Iris pigment epithelial cell (primary cell): ENCODE results near the gene ACY1.
A peak's percentile ranks its signal among the peaks of the same experiment; 100 is the strongest.

ENCODE experiments used
- DNase-seq: peaks from one replicate; pipeline ENCODE4 v3.0.0-alpha.2; 2011; ENCODE audit warnings: low read depth

Gene ACY1

GRCh38 chr3:51963951-51964451 lies 19.3 kb upstream of the ACY1 start:
- no peak for DNase-seq

- DNase-seq = no peak
Measured at GRCh38 chr3:51964521-51964920, 18.8 kb upstream of the ACY1 start.

- DNase-seq = no peak
Measured at GRCh38 chr3:51966016-51966415, 17.3 kb upstream of the ACY1 start.

DNA sequence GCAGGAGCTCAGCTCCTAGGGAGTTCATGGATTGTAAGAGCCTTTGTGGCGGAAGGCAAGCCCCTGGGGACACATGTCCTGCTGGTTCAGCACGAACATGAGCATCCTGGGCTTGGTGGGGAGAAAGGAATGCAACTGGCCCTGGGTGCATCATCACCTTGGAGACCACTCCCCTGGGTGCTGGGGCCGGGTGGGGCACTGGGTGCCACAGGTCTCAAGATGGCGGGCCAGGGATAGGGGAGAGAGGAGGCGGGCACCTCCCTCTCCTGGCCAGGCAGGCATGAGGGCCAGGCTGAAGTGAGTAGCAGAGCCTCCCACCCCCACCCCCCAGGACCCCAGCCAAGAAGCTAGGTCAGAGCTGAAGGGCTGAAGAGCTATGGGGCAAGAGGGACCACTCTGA lies 16.8 kb upstream of the ACY1 start:
- no peak for DNase-seq

GRCh38 chr3:51966922-51967383 lies 16.4 kb upstream of the ACY1 start:
- no peak for DNase-seq

DNA sequence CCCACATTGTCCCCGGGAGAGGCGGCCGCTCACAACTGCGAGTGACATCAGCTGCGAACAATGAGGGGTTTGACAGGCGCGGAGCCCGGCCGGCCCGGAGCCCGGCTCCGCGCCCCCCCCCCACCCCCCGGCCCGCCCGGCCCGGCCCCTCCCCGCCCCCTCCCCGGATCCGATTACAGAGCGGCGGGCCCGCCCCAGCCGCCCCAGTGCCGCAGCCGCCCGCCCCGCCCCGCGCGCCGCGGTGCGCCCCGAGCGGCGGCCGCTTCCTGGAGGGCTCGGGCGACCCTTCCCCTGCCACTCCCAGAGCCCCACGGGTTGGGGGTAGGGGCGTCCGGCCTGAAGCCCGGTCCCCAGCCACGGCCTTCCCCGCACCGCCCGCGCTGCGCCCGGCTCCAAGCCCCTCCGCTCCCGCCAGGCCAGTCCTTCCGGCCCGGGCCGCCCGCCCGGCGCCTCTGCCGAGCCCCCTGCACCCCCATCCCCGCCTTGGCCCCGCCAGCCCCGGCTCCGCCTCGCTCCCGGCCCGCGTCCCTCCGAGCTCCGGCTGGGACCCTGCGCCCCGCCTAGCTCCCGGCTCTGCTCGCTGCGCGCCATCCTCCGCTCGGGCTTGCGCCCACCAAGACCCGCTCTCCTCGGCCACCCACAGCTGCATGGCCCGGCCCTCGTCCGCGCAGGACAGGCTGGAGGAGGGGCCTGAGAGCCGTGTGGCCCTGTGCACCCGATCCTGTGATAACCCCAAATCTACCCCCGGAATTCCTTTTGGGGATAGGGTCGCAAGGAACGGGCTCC lies 15.8 kb upstream of the ACY1 start, which contains the start of gene PCBP4:
Gene PCBP4, minus strand, starts transcription at position 71 of the 786 bp plus-strand sequence. CDS start 6,214 bp downstream, outside the sequence.
- DNase-seq = peak; percentile 24

- no peak for DNase-seq
Measured at GRCh38 chr3:51968170-51968775, 15.1 kb upstream of the ACY1 start.

DNA sequence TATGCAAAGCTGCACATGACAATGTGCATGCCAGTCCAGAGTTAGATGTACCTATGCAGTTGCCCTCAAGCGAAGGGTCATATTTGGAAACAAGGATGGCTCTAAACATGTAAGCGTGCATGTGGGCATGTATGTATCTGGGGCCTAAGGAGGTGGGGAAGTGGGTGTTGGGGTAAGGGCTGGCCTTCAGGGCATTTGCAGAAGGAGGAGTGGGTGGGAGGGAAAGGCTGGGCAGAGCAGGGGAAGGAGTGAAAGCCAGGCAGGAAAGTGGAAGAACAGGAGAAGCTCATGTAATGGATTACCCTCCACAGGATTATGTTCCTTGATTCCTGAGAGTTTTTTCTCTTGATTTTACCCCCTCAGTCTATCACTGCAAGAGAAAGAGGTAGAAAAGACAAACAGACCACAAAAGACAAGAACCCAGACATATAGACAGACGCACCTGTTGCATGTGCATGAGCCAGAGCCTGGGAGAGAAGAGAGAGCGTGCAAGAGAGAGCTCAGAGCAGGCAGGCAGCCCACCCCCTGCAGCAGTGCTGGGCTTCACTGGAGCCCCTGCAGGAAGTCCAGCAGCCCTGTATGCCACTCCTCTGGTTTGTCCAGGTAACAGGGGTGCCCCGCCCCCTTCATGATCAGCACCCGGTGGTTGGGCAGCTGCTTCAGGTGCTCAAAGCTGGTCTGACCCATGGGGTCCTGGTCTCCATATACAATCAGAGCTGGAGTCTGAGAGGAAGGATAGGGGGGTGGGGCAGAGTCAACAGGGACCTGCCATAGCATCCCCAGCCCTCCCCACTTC lies 14.3 kb upstream of the ACY1 start:
- no peak for DNase-seq

GRCh38 chr3:51969841-51970240 lies 13.5 kb upstream of the ACY1 start:
- no peak for DNase-seq

DNA sequence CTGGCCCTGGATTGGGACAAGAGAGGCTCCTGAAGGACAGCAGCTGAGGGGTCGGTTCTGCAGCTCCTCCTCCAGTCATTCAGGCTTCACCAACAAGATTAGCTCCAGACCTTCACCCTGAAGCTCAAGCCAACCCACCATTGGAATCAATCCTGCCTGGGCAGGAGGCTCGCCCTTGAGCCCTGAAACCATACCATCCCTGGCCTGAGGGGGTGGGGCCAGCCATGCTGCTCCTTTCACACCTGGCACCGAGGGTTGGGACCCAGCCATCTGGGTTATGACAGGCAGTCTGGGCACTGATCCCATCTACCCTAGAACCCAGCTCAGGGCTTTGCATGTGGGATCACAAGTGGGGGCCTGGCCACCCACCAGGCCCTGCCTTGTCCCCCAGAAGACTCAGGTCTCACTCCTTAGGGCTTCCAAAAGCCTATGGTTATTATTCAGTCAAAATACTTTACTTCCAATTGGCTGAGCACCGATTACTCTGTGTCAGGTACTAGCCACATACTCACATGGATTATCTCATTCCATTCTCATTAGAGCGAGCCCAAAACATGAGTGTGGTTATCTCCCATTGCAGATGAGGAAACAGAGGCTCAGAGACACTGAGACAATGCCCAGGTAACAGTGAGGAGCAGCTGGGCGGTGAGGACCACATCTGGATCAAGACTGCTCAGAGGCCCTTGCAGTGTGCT lies 12.6 kb upstream of the ACY1 start:
- DNase-seq = no peak

DNA sequence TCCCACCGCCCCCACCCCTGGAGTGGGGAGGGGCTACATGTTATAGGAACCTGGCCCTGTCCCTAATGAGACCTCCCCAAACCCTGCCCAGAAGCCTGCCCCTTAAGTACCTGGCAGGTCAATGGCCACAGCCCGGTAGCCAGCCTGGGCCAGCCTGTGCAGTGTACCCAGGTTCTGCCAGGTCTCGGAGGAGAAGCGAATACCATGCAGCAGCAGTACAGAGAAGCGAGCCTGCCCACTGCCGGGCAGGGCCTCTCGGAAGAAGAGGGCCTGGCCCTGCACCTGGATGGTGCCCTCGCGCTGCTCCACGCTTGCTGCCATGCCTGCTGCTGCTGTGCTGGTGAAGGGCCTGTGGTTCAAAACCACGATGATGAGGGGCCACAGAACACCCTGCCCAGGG lies 12.0 kb upstream of the ACY1 start:
- no peak for DNase-seq

DNA sequence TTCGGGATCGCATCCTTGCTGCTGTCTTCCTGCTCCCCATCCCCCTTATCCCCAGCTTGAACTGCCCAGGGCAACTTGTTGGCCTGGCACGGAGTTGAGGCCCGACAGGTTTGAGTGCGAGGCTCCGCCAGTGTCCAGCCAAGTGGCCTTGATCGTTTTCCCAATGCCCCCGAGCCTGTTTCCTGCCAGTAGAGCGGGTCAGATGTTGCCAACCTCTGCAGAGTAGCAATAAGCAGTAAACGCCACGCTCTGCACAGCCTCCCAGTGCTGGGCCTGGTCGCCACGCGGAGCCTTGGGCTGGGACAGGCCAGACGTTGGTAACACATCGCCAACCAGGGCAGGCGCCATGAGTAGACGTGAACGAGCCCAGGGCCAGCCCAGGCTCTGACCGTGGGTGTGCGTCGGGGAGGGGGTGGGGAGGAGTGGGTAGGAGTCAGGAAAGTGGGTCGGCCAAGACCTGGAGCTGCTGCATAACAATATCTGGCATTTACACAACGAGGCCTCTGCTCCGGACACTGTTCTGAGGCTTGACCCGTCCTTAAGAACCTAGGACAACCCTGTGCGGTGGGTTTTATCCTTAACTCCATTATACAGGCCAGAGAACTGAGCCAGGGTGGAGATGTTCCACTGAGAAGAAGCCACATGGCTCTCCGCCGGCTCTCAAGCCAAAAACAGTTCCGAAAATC lies 8.9 kb upstream of the ACY1 start:
- no peak for DNase-seq

GRCh38 chr3:51974963-51975851 lies 8.1 kb upstream of the ACY1 start, which contains the start of gene ABHD14A:
Gene ABHD14A, plus strand, starts transcription at chr3:51975064. Its CDS starts 72 bp downstream, at chr3:51975136.
- peak; percentile 62 for DNase-seq

GRCh38 chr3:51975852-51976549 lies 7.3 kb upstream of the ACY1 start:
- peak; percentile 59 for DNase-seq

DNA sequence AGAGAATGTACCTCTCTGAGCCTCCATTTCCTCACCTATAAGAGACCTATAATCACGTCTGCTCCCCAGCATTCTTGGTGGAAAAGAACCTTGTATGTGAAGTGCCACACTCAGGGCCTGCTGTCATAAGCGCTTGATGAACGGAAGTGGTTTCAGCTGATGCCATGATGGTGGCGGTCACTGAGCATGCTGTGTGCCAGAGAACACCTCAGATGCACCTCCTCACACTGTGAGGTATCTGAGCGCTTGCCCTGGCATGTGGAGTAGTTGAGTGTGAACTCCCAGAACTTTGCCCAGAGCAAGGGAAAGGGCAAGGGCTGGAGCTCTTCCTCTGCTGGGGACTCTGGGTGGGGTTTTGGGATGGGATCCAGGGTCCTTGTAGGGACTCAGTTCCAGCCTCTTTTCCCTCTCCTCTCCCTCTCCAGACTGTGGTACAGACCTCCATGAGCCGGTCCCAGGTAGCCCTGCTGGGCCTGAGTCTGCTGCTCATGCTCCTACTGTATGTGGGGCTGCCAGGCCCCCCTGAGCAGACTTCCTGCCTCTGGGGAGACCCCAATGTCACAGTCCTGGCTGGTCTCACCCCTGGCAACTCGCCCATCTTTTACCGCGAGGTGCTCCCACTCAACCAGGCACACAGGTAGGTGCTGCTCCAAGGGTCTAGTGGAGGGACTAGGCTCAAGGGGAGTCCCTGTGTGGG lies 5.7 kb upstream of the ACY1 start:
- DNase-seq = no peak

DNA sequence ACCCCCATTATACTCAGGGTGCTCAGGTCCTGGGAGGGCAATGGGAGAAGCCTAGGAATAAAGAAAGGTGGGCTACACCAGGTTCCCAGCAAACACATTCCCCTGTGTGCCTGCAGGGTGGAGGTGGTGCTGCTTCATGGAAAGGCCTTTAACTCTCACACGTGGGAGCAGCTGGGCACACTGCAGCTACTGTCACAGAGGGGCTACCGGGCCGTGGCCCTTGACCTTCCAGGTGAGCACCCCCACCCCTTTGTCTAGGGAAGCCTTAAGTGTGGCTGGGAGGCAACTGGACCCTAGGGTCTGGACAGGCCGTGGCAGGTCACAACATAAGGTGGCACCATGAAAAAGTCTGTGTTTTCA lies 5.2 kb upstream of the ACY1 start:
- no peak for DNase-seq

GRCh38 chr3:51980253-51980652 lies 3.1 kb upstream of the ACY1 start:
- no peak for DNase-seq

GRCh38 chr3:51982352-51982837 lies 940 bp upstream of the ACY1 start:
- DNase-seq = no peak
